B cell (primary cell): ENCODE results near the gene SLC44A2. TPM values are rescaled to one million over a fixed set of nuclear protein-coding genes. Genes with fewer than 3 reads are reported as not detected.

ENCODE experiments used
- ATAC-seq: fragments of 200-7000 bp; cut with Tn5 transposase; one replicate; pipeline ENCODE4 v1.10.0; 2021; ENCODE audit warnings: low read depth, mild to moderate bottlenecking, moderate number of reproducible peaks, moderate library complexity
- CTCF ChIA-PET: fragments of 350-600 bp; sonication (Branson Sonifier 250); formaldehyde crosslinking; loops from one replicate; lab custom pipeline; 2021; ENCODE audit warnings: antibody characterized with exemption, inconsistent platforms; lab: Charles Lee
- POLR2A ChIA-PET: fragments of 350-600 bp; sonication (Branson Sonifier 250); formaldehyde crosslinking; loops from one replicate; lab custom pipeline; 2021; ENCODE audit warnings: antibody characterized with exemption; lab: Charles Lee
- DNase-seq: peaks from one replicate; pipeline ENCODE4 v3.0.0; 2013
- H2AFZ ChIP-seq: 2 replicates; pipeline ENCODE4 v1.6.1; 2012; ENCODE audit warnings: mild to moderate bottlenecking, low read depth, low read length; ENCODE audit not compliant: insufficient read depth, poor library complexity, severe bottlenecking
- H3K27ac ChIP-seq, 2 donors: 1 replicate in 1 of 2; 2 replicates in 1 of 2; pipeline ENCODE4 v1.5.1; 2012 to 2013; ENCODE audit warnings: low read length in 2 of 2, mild to moderate bottlenecking in 2 of 2, moderate library complexity in 1 of 2
- H3K27me3 ChIP-seq, 4 experiments: fragments of 200-600 bp in 1 of 4; sonication (generic) in 1 of 4; replicated peaks in 1 of 4; 1 replicate in 2 of 4; 2 replicates in 2 of 4; pipeline versions ENCODE4 v1.6.1 to v1.7.0; 2013 to 2016; ENCODE audit warnings: low read length in 3 of 4, mild to moderate bottlenecking in 2 of 4, mixed read lengths in 1 of 4, moderate library complexity in 1 of 4; ENCODE audit not compliant: insufficient read depth in 4 of 4, control insufficient read depth in 3 of 4; ENCODE audit errors: control extremely low read depth in 1 of 4
- H3K36me3 ChIP-seq, 2 experiments: replicated peaks in 1 of 2; 1 replicate in 1 of 2; 2 replicates in 1 of 2; pipeline versions ENCODE4 v1.6.1 to v1.7.1; 2013; ENCODE audit warnings: low read length in 1 of 2; ENCODE audit not compliant: insufficient read depth in 2 of 2, control insufficient read depth in 1 of 2; ENCODE audit errors: control extremely low read depth in 1 of 2, extremely low read depth in 1 of 2
- H3K4me1 ChIP-seq, 2 donors: fragments of 200-600 bp in 1 of 2; sonication (generic) in 1 of 2; 1 replicate in 1 of 2; 2 replicates in 1 of 2; pipeline versions ENCODE4 v1.5.1 to v1.6.1; 2013 to 2017; ENCODE audit warnings: low read length in 2 of 2; ENCODE audit not compliant: control insufficient read depth in 2 of 2, insufficient read depth in 2 of 2
- H3K4me2 ChIP-seq: replicated peaks from 2 replicates; pipeline ENCODE3; 2012; ENCODE audit warnings: mild to moderate bottlenecking, low read depth, low read length; ENCODE audit not compliant: poor library complexity, severe bottlenecking
- H3K4me3 ChIP-seq, 5 experiments: fragments of 200-600 bp in 1 of 5; sonication (generic) in 1 of 5; 1 replicate in 3 of 5; 2 replicates in 2 of 5; pipeline versions ENCODE4 v1.5.1 to v1.7.0; 2011 to 2016; ENCODE audit warnings: low read length in 4 of 5, mild to moderate bottlenecking in 4 of 5, low read depth in 2 of 5, control low read depth in 1 of 5, moderate library complexity in 1 of 5; ENCODE audit not compliant: insufficient read depth in 1 of 5; ENCODE audit errors: control extremely low read depth in 1 of 5, extremely low read depth in 1 of 5
- H3K79me2 ChIP-seq: fragments of 200-600 bp; sonication (generic); one replicate; pipeline ENCODE4 v1.6.0; 2016; ENCODE audit warnings: low read length; ENCODE audit not compliant: control insufficient read depth, insufficient read depth
- H3K9ac ChIP-seq: fragments of 200-600 bp; sonication (generic); 2 replicates; pipeline ENCODE4 v1.6.1; 2017; ENCODE audit warnings: mild to moderate bottlenecking, low read length, moderate library complexity
- H3K9me3 ChIP-seq, 3 donors: one replicate each; pipeline versions ENCODE4 v1.6.1 to v1.7.1; 2013; ENCODE audit warnings: low read length in 2 of 3; ENCODE audit not compliant: control insufficient read depth in 2 of 3, insufficient read depth in 1 of 3; ENCODE audit errors: control extremely low read depth in 1 of 3
- H4K20me1 ChIP-seq: 2 replicates; pipeline ENCODE4 v1.6.0; 2012; ENCODE audit warnings: mild to moderate bottlenecking, low read length; ENCODE audit not compliant: insufficient read depth, control insufficient read depth, poor library complexity, severe bottlenecking
- H3K27ac Mint-ChIP-seq: one replicate; pipeline ENCODE4 v1.8.0; 2021; ENCODE audit warnings: mixed read lengths
- H3K27me3 Mint-ChIP-seq: one replicate; pipeline ENCODE4 v1.8.0; 2021; ENCODE audit warnings: mixed read lengths
- H3K4me1 Mint-ChIP-seq: one replicate; pipeline ENCODE4 v1.8.0; 2021; ENCODE audit warnings: mixed read lengths
- H3K4me3 Mint-ChIP-seq: one replicate; pipeline ENCODE4 v1.8.0; 2021; ENCODE audit warnings: mixed read lengths
- H3K9me3 Mint-ChIP-seq: one replicate; pipeline ENCODE4 v1.8.0; 2022; ENCODE audit warnings: mixed read lengths; ENCODE audit not compliant: insufficient read depth
- CTCF ChIP-seq: fragments of 200-600 bp; IDR thresholded peaks from one replicate; pipeline ENCODE4 v1.8.0; 2022; ENCODE audit warnings: antibody characterized with exemption, mild to moderate bottlenecking
- EZH2 ChIP-seq: IDR thresholded peaks from 2 replicates; pipeline ENCODE4 v1.6.1; 2012; ENCODE audit warnings: borderline replicate concordance, low read depth, mild to moderate bottlenecking, moderate library complexity, low read length; ENCODE audit not compliant: insufficient read depth, poor library complexity, severe bottlenecking
- WGBS: methylation state at CpG from one replicate; pipeline ENCODE4 v1.1.5; 2013; ENCODE audit warnings: missing lambda C conversion rate; ENCODE audit not compliant: insufficient coverage; 5-methylcytosine and 5-hydroxymethylcytosine counted together
- intact Hi-C: fragments of 100-400 bp; cut with micrococcal nuclease; formaldehyde crosslinking; loops from one replicate; pipeline ENCODE4 v1.10.0; 2022
- polyA plus RNA-seq: library from polyadenylated mRNA; depleted of rRNA; stranded (reverse); fragments of >200 nt; gene quantifications from 2 replicates; pipeline ENCODE4 v1.2.3, GENCODE V29; 2012
- total RNA-seq, 2 donors: library from RNA; stranded (reverse); fragments of 120-200 nt in 1 of 2; gene quantifications; 1 replicate in 1 of 2; 2 replicates in 1 of 2; pipeline versions ENCODE4 v1.2.3 to v1.2.4, GENCODE V29; 2013 to 2022

Gene SLC44A2
- total and polyA plus RNA-seq, 2 donors (not counting 1 experiment from before 2014, with no cell fraction given): 245 to 369 TPM

- Mint-ChIP-seq H3K27me3 (no peaks in the 10 kb centered on the region), H3K9me3 (no peaks in the 10 kb centered on the region), H3K27ac (peak overlapping the region; percentile 16), H3K4me1 (peaks cover 16% of the 10 kb centered on the region), H3K4me3 (peak overlapping the region; percentile 30)
- H2AFZ ChIP-seq: peak overlapping the region; percentile 52
- H3K9ac ChIP-seq: no peak overlapping the region
- H3K4me2 ChIP-seq: peak overlapping the region; percentile 47
- DNase-seq: peak; percentile 93
- peaks cover 9% of the 10 kb centered on the region for H3K79me2 ChIP-seq
- H3K27ac ChIP-seq: no peak overlapping the region
- peaks cover 4 to 8% of the 10 kb centered on the region in 2 donors for H3K4me1 ChIP-seq
- no peaks in the 10 kb centered on the region for H4K20me1 ChIP-seq
- CTCF ChIA-PET: interaction anchor here (0.7 to 9.2 kb wide), 49 partner anchors 10 to 736 kb away, joined by 3 to 464 read pairs (median 6); partner anchors contain the start of genes ATG4D, KEAP1, QTRT1 and SLC44A2
- TF ChIP-seq EZH2 (no peak), CTCF (peak; percentile 98)
- H3K9me3 ChIP-seq: no peaks in the 10 kb centered on the region
- intact Hi-C loops: loop anchor here (1.0 to 5.0 kb wide), 5 partner anchors 22 to 118 kb away; no protein-coding TSS in a partner anchor
- peak; percentile 99 for ATAC-seq
- peak overlapping the region in 1 of 5 experiments; percentile 2 for H3K4me3 ChIP-seq
- WGBS: 27% methylated on average over 29 of the region's 31 CpGs
- H3K36me3 ChIP-seq: no peaks in the 10 kb centered on the region
- no peaks in the 10 kb centered on the region for H3K27me3 ChIP-seq
- POLR2A ChIA-PET: interaction anchor here (0.5 to 2.5 kb wide), 10 partner anchors 21 to 149 kb away, joined by 3 to 29 read pairs (median 3); partner anchors contain the start of genes KEAP1 and QTRT1
Measured at GRCh38 chr19:10580979-10581631, 44.2 kb upstream of the SLC44A2 start.

- H3K27ac Mint-ChIP-seq: no peak overlapping the region
- ChIA-PET CTCF (interaction anchor here (0.7 to 9.2 kb wide), 28 partner anchors 9 to 135 kb away, joined by 3 to 464 read pairs (median 10); partner anchors contain the start of gene QTRT1), POLR2A (interaction anchor here (0.7 to 2.5 kb wide), 4 partner anchors 21 to 64 kb away, joined by 3 to 29 read pairs (median 6); no protein-coding TSS in a partner anchor)
- Histone ChIP-seq H3K79me2 (peaks cover 9% of the 10 kb centered on the region), H3K4me2 (no peak overlapping the region), H3K9me3 (no peaks in the 10 kb centered on the region), H3K9ac (no peak overlapping the region), H3K4me1 (peaks cover 4 to 8% of the 10 kb centered on the region in 2 donors), H3K36me3 (no peaks in the 10 kb centered on the region), H3K27me3 (no peaks in the 10 kb centered on the region), H3K27ac (no peak overlapping the region), H4K20me1 (no peaks in the 10 kb centered on the region), H2AFZ (no peak overlapping the region), H3K4me3 (no peak overlapping the region)
- intact Hi-C loops: loop anchor here (5.0 kb wide), 1 partner anchor 35 kb away; no protein-coding TSS in a partner anchor
- no peak for ATAC-seq
- H3K27me3 Mint-ChIP-seq: no peaks in the 10 kb centered on the region
- WGBS: 94% methylated on average over 13 of the region's 13 CpGs
- H3K9me3 Mint-ChIP-seq: no peaks in the 10 kb centered on the region
- H3K4me3 Mint-ChIP-seq: no peak overlapping the region
- H3K4me1 Mint-ChIP-seq: peaks cover 16% of the 10 kb centered on the region
- TF ChIP-seq CTCF (no peak), EZH2 (no peak)
- DNase-seq: no peak
Measured at GRCh38 chr19:10582091-10582490, 43.3 kb upstream of the SLC44A2 start.
